ENCODE data around the gene HM13.

The HM13 gene

GRCh38 chr20:31615416-31615815 lies 101.2 kb downstream of the HM13 start:
- DNase-seq (ENCODE audit: low read depth): no peak
- no peak for TF ChIP-seq CTCF (IDR thresholded peaks at IDR 0.05; ENCODE audit: control insufficient read depth, extremely low read depth, insufficient read depth)
- no peak overlapping the region for H3K4me3 ChIP-seq (ENCODE audit: low read depth, low read length)

- no peak for TF ChIP-seq CTCF (IDR thresholded peaks at IDR 0.05; ENCODE audit: control insufficient read depth, extremely low read depth, insufficient read depth)
- DNase-seq (ENCODE audit: low read depth): no peak
- H3K4me3 ChIP-seq (ENCODE audit: low read depth, low read length): no peak overlapping the region
Observed at GRCh38 chr20:31617432-31618104, 103.3 kb downstream of the HM13 start.
